OCI-LY7 (cell line): ENCODE data around the gene ASPM.

Source experiments
- EZH2phosphoT487 ChIP-seq: fragments of 200-600 bp; sonication (generic); IDR thresholded peaks from 2 replicates; pipeline ENCODE4 v1.6.1; 2018; ENCODE audit warnings: low read depth, borderline replicate concordance, mild to moderate bottlenecking, mixed run types, antibody characterized with exemption, low read length, moderate library complexity, mixed read lengths
- TF ChIP-seq, protein P1 (sequence below): fragments of 200-600 bp; sonication (generic); conservative IDR thresholded peaks from 2 replicates; pipeline ENCODE4 v1.5.1; 2014; ENCODE audit warnings: mild to moderate bottlenecking, antibody characterized with exemption, low read length, moderate library complexity, mixed read lengths

DNA sequence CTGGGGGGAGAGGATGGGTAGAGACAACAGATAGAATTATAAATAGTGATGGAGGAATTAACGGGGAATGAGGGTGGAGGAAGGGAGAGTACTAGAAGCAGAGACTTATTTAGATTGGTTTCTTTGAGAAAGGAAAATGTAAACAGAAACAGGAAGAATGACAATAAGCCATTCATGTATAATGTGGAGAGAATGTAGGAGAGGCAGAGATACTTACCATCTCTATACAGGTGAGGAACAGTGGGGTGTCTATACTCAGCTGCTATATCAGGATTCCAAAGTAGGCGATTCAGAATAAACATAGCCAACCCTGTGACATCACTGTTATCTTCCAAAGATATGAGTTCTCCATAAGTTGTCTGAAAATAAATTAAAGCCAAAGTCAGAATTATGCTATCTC lies 16.8 kb downstream of the ASPM start:
- TF ChIP-seq, protein P1, sequence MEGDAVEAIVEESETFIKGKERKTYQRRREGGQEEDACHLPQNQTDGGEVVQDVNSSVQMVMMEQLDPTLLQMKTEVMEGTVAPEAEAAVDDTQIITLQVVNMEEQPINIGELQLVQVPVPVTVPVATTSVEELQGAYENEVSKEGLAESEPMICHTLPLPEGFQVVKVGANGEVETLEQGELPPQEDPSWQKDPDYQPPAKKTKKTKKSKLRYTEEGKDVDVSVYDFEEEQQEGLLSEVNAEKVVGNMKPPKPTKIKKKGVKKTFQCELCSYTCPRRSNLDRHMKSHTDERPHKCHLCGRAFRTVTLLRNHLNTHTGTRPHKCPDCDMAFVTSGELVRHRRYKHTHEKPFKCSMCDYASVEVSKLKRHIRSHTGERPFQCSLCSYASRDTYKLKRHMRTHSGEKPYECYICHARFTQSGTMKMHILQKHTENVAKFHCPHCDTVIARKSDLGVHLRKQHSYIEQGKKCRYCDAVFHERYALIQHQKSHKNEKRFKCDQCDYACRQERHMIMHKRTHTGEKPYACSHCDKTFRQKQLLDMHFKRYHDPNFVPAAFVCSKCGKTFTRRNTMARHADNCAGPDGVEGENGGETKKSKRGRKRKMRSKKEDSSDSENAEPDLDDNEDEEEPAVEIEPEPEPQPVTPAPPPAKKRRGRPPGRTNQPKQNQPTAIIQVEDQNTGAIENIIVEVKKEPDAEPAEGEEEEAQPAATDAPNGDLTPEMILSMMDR: no peak
- no peak for TF ChIP-seq EZH2phosphoT487
